ENCODE measurements around the gene CNDP1.

CNDP1 gene

DNA sequence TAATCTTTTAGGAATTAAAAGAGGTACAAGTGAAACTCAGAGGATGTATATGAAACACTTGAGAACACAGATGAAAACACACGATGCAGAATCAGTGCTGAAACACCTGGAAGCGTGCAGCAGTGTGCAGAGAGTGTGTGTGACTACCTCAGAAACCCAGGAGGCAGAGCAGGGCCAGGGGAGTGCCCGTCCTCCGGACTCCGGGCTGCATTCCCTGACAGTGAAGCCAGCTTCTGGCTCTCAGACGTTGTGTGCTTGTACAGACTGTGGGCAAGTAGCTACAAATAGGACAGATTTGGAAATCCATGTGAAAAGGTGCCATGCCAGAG lies 98.0 kb downstream of the CNDP1 start:
- DNase-seq: no peak

DNA sequence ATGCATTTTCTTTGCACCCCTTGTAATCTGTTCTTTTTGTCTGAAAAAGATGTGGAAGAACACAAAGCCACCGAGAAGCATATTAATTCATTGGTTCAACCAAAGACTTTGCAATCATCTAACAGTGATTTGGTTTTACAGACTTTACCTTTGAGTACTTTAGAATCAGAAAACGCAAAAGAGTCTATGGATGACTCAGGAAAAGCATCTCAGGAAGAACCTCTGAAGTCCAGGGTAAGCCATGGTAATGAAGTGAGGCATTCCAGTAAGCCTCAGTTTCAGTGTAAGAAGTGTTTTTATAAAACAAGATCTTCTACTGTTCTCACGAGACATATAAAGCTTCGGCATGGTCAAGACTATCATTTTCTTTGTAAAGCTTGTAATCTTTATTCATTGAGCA lies 98.6 kb downstream of the CNDP1 start:
- no peak for DNase-seq

DNA sequence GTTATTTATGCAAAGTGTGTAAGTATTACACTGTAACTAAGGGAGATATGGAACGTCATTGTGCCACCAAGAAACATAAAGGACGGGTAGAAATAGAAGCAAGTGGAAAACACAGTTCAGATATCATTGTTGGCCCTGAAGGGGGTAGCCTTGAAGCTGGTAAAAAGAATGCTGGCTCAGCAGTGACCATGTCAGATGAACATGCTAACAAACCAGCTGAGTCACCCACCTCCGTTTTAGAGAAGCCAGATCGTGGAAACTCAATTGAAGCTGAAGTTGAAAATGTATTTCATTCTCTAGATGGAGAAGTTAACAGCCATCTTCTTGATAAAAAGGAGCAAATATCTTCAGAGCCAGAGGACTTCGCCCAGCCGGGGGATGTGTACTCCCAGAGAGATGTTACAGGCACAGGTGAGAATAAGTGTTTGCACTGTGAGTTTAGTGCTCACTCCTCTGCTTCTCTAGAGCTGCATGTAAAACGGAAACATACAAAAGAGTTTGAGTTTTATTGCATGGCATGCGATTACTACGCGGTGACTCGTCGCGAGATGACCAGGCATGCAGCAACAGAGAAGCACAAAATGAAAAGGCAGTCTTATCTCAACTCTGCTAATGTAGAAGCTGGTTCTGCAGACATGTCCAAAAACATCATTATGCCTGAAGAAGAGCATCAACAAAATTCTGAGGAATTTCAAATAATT lies 99.5 kb downstream of the CNDP1 start:
- DNase-seq: no peak

DNA sequence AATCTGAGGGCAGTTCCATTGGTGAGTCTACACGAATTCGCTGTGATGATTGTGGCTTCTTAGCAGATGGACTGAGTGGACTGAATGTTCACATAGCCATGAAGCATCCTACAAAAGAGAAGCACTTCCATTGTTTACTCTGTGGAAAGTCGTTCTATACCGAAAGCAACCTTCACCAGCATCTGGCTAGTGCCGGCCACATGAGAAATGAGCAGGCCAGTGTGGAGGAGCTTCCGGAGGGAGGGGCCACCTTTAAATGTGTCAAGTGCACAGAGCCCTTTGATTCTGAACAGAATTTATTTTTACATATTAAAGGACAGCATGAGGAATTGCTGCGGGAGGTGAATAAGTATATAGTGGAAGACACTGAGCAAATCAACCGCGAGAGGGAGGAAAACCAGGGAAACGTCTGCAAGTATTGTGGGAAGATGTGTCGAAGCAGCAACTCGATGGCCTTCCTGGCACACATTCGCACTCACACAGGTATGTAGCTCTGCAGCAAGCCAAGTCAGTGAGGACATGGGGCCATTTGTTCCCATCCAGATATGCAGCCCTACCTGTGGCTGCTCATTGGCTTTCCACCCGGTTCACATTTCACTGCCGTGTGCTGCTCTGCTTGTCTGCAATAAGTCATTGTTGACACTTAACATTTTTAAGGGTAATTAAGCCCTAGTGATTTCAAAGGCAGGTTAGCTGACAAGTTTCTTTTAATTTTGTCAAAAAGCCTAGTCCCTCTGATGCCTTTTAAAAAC lies 101.1 kb downstream of the CNDP1 start:
- no peak for DNase-seq

Measured in eye (tissue), 1 donor.